Type B pancreatic cell (in vitro differentiated cells): Measurements from ENCODE around the gene NKPD1. TPM values are rescaled to one million over a fixed set of nuclear protein-coding genes. Genes with fewer than 3 reads are reported as not detected.

ENCODE experiments used
- DNase-seq: peaks from one replicate; pipeline ENCODE4 v3.0.0; 2021; ENCODE audit warnings: mixed read lengths; ENCODE audit not compliant: unreplicated experiment; ENCODE audit errors: extremely low spot score
- H3K27ac Mint-ChIP-seq: 2 replicates; pipeline ENCODE4 v1.8.0; 2021; ENCODE audit warnings: mild to moderate bottlenecking, mixed read lengths
- H3K27me3 Mint-ChIP-seq: 2 replicates; pipeline ENCODE4 v1.8.0; 2021; ENCODE audit warnings: mixed read lengths
- H3K36me3 Mint-ChIP-seq: 2 replicates; pipeline ENCODE4 v1.8.0; 2021; ENCODE audit warnings: mixed read lengths
- H3K4me1 Mint-ChIP-seq: one replicate; pipeline ENCODE4 v1.8.0; 2021; ENCODE audit warnings: mixed read lengths; ENCODE audit not compliant: unreplicated experiment
- H3K4me3 Mint-ChIP-seq: 2 replicates; pipeline ENCODE4 v1.8.0; 2021; ENCODE audit warnings: mild to moderate bottlenecking, mixed read lengths
- H3K9me3 Mint-ChIP-seq: 2 replicates; pipeline ENCODE4 v1.8.0; 2021; ENCODE audit warnings: mixed read lengths
- total RNA-seq: library from RNA; stranded (reverse); gene quantifications from 2 replicates; pipeline ENCODE4 v1.2.1, GENCODE V29; 2021; ENCODE audit warnings: low replicate concordance
- TF ChIP-seq, protein P1 (sequence below): fragments of 200-600 bp; sonication (generic); conservative IDR thresholded peaks from 2 replicates; pipeline ENCODE4 v1.5.0; 2021; ENCODE audit warnings: antibody characterized with exemption, mild to moderate bottlenecking

NKPD1 gene
- total RNA-seq, 1 donor from 2014 or later = 0.56 TPM

DNA sequence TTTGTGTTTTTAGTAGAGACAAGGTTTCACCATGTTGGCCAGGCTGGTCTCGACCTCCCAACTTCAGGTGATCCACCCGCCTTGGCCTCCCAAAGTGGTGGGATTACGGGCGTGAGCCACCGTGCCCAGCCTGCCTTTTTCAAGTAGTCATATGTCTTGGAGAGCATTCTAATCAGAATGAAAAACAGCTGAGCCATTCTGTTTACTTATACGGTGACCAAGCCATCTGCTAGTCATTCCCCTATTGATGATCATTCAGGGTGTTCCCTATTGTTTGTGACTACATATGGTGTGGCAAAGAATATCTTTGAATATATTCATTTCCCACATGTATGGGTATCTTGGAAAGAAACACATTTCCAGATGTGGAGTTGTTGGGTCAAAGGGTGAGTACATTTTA lies 35.0 kb upstream of the NKPD1 start:
- no peaks in the 10 kb centered on the region for H3K4me1 Mint-ChIP-seq
- no peaks in the 10 kb centered on the region for H3K9me3 Mint-ChIP-seq
- TF ChIP-seq, protein P1, sequence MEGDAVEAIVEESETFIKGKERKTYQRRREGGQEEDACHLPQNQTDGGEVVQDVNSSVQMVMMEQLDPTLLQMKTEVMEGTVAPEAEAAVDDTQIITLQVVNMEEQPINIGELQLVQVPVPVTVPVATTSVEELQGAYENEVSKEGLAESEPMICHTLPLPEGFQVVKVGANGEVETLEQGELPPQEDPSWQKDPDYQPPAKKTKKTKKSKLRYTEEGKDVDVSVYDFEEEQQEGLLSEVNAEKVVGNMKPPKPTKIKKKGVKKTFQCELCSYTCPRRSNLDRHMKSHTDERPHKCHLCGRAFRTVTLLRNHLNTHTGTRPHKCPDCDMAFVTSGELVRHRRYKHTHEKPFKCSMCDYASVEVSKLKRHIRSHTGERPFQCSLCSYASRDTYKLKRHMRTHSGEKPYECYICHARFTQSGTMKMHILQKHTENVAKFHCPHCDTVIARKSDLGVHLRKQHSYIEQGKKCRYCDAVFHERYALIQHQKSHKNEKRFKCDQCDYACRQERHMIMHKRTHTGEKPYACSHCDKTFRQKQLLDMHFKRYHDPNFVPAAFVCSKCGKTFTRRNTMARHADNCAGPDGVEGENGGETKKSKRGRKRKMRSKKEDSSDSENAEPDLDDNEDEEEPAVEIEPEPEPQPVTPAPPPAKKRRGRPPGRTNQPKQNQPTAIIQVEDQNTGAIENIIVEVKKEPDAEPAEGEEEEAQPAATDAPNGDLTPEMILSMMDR = no peak
- DNase-seq = no peak
- no peak overlapping the region for H3K4me3 Mint-ChIP-seq
- no peak overlapping the region for H3K27ac Mint-ChIP-seq
- peaks cover 6% of the 10 kb centered on the region for H3K27me3 Mint-ChIP-seq
- H3K36me3 Mint-ChIP-seq = no peaks in the 10 kb centered on the region

DNA sequence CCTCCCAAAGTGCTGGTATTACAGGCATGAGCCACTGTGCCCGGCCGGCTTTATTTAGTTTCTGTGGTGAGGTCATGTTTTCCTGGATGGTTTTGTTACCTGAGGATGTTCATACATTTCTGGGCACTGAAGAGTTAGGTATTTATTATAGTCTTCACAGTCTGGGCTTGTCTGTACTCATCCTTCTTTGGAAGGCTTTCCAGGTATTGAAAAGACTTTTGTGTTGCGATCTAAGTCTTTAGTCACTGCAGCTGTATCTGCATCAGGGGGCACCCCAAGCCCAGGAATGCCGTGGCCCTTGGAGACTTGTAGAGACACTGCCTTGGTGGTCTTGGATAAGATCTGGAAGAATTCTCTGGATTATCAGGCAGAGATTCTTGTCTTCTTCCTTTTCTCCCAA lies 30.6 kb upstream of the NKPD1 start:
- Mint-ChIP-seq H3K9me3 (no peaks in the 10 kb centered on the region), H3K36me3 (no peaks in the 10 kb centered on the region), H3K27ac (no peak overlapping the region), H3K4me1 (peaks cover 5% of the 10 kb centered on the region), H3K27me3 (peaks cover 2% of the 10 kb centered on the region), H3K4me3 (no peak overlapping the region)
- TF ChIP-seq, protein P1 = no peak
- no peak for DNase-seq

DNA sequence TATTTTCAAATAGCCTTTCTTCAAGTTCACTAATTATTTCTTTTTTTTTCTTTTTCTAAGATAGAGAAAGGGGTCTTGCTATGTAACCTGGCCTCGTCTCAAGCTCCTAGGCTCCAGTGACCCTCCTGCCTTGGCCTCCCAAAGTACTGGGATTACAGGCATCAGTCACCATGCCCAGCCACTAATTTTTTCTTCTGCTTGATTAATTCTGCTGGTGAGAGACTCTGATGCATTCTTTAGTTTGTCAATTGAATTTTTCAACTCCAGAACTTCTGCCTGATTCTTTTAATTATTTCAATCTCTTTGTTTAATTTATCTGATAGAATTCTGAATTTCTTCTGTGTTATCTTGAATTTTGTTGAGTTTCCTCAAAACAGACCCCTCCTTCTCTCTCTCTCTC lies 29.2 kb upstream of the NKPD1 start:
- Mint-ChIP-seq H3K4me1 (peaks cover 5% of the 10 kb centered on the region), H3K36me3 (no peaks in the 10 kb centered on the region), H3K9me3 (no peaks in the 10 kb centered on the region), H3K27ac (no peak overlapping the region), H3K27me3 (no peaks in the 10 kb centered on the region), H3K4me3 (no peak overlapping the region)
- DNase-seq = no peak
- TF ChIP-seq, protein P1 = no peak

DNA sequence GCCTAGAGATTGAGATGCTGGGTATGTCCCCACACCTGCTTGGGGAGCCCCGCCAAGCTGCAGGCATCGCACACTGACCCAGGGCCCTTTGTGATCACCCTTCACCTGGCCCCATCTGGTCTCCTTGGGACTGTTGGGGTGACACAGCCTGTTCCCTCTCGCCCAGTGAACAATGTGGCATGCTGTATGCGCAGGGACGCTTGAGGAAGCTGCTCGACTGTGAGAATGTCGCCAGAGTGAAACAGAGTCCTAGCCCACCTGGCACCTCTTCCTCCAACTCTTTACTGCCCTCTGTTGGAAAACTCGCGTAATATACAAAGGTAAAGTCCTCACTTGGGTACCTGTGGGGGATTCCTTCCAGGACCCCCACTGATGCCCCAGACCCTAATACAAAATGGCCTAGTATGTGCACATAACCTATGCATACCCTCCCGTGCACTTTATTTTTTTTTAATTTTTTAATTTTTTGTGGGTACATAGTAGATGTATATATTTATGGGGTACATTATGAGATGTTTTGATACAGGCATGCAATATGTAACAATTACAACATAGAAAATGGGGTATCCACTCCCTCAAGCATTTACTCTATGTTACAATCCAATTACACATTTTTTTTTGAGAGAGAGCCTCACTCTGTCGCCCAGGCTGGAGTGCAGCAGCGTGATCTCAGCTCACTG lies 26.8 kb upstream of the NKPD1 start:
- Mint-ChIP-seq H3K27me3 (no peaks in the 10 kb centered on the region), H3K4me3 (no peak overlapping the region), H3K36me3 (no peaks in the 10 kb centered on the region), H3K27ac (no peak overlapping the region), H3K4me1 (peaks cover 5% of the 10 kb centered on the region), H3K9me3 (no peaks in the 10 kb centered on the region)
- TF ChIP-seq, protein P1 = peak; percentile 76
- no peak for DNase-seq

DNA sequence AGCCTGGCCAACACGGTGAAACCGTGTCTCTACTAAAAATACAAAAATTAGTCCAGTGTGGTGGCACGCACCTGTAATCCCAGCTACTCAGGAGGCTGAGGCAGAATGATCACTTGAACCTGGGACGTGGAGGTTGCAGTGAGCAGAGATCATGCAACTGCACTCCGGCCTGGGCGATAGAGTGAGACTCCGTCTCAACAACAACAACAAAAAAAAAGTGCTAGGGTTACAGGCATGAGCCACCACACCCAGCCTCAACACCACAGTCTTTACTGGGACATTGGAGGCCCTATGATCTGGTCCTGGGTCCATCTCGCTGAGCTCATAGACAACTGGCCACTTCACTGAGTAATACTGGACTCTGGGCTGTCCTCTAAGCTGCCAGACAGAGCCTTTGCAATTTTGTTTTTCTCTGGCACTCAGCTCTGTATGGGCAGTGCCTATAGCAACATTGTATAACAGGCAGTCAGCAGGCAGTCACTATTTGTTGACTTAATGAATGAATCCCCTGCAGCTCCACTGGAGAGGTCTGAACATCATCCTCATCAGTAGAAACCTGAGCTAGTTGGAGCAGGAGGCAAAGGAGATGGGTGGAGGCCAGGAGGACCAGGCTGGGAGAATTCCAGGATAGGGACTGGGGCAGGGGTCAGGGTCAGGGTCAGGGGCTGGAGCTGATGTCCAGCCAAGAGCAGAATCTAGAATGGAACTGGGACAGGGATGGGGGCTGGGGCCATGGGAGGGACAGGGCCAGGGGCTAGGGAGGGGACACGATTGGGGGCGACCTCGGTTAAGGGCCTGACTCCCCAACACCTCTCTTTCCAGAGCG lies 25.9 kb upstream of the NKPD1 start:
- no peak for DNase-seq
- TF ChIP-seq, protein P1 = no peak
- no peak overlapping the region for H3K4me3 Mint-ChIP-seq
- H3K27ac Mint-ChIP-seq = no peak overlapping the region
- H3K27me3 Mint-ChIP-seq = no peaks in the 10 kb centered on the region
- peaks cover 5% of the 10 kb centered on the region for H3K4me1 Mint-ChIP-seq
- H3K9me3 Mint-ChIP-seq = no peaks in the 10 kb centered on the region
- H3K36me3 Mint-ChIP-seq = no peaks in the 10 kb centered on the region
